HEK293 (cell line): ENCODE results near the gene MAPK14.

Source experiments
- CTCF ChIP-seq: fragments of 450-650 bp; formaldehyde crosslinking; IDR thresholded peaks from 2 replicates; pipeline ENCODE4 v1.5.1; 2016; ENCODE audit warnings: missing biosample characterization, missing genetic modification characterization
- MYNN ChIP-seq: fragments of 450-650 bp; formaldehyde crosslinking; IDR thresholded peaks from 2 replicates; pipeline ENCODE4 v1.5.1; 2016; ENCODE audit warnings: missing biosample characterization, missing genetic modification characterization, borderline replicate concordance
- ZBTB21 ChIP-seq: fragments of 450-650 bp; formaldehyde crosslinking; IDR thresholded peaks from 2 replicates; pipeline ENCODE4 v1.5.1; 2017; ENCODE audit warnings: missing biosample characterization, missing genetic modification characterization
- ZBTB8A ChIP-seq: fragments of 450-650 bp; formaldehyde crosslinking; IDR thresholded peaks from 2 replicates; pipeline ENCODE4 v1.5.1; 2016; ENCODE audit warnings: missing biosample characterization, missing genetic modification characterization
- ZNF121 ChIP-seq: fragments of 450-650 bp; formaldehyde crosslinking; IDR thresholded peaks from 2 replicates; pipeline ENCODE4 v1.5.1; 2016; ENCODE audit warnings: missing biosample characterization, missing genetic modification characterization
- ZNF274 ChIP-seq, 2 experiments: fragments of 200-500 bp in 1 of 2; fragments of 450-650 bp in 1 of 2; sonication (Bioruptor generic) in 1 of 2; formaldehyde crosslinking in 1 of 2; IDR thresholded peaks; 2 replicates each; pipeline versions ENCODE4 v1.5.1 to v1.6.1; 2014 to 2016; ENCODE audit warnings: borderline replicate concordance in 1 of 2, inconsistent platforms in 1 of 2, low read length in 1 of 2, missing biosample characterization in 1 of 2, missing genetic modification characterization in 1 of 2
- ZNF768 ChIP-seq: fragments of 450-650 bp; formaldehyde crosslinking; IDR thresholded peaks from 2 replicates; pipeline ENCODE4 v1.5.1; 2018; ENCODE audit warnings: missing biosample characterization, mild to moderate bottlenecking, missing genetic modification characterization

- no peak for TF ChIP-seq CTCF
- no peak for TF ChIP-seq ZBTB21 (tag by site-specific recombination)
- no peak for TF ChIP-seq MYNN (tag by site-specific recombination)
- TF ChIP-seq ZNF768 (tag by site-specific recombination) = no peak
- TF ChIP-seq ZNF274 (IDR thresholded peaks at IDR 0.05; ENCODE audit: low read length) = no peak
- TF ChIP-seq ZNF274 (tag by site-specific recombination; IDR thresholded peaks at IDR 0.05; ENCODE audit: borderline replicate concordance) = no peak
- no peak for TF ChIP-seq ZNF121
- TF ChIP-seq ZBTB8A (tag by site-specific recombination) = no peak
Observed at GRCh38 chr6:36076178-36077063, 48.8 kb downstream of the MAPK14 start.
